Breast epithelium (tissue), 4 donors: ENCODE data around the gene MIER2. TPM values are rescaled to one million over a fixed set of nuclear protein-coding genes. Genes with fewer than 3 reads are reported as not detected.
"Not testable (repeated sequence)": the region's sequence is repeated elsewhere in the genome, so short reads cannot be mapped to it uniquely, and the experiment has no call there.

Experiments used
- DNase-seq, 2 donors: peaks; one replicate each; pipeline ENCODE4 v3.0.0-alpha.2; 2019; ENCODE audit warnings: low spot score in 2 of 2
- H3K27ac ChIP-seq, 2 donors: fragments of 200-600 bp; sonication (generic) in 1 of 2; one replicate each; pipeline ENCODE4 v1.5.1; 2016 to 2019; ENCODE audit warnings: mild to moderate bottlenecking in 1 of 2
- H3K27me3 ChIP-seq, 2 donors: fragments of 200-600 bp; sonication (generic) in 1 of 2; one replicate each; pipeline versions ENCODE4 v1.5.1 to v1.6.0; 2017 to 2019; ENCODE audit warnings: control low read depth in 1 of 2, mild to moderate bottlenecking in 1 of 2
- H3K36me3 ChIP-seq: fragments of 200-600 bp; one replicate; pipeline ENCODE4 v1.5.1; 2019
- H3K4me1 ChIP-seq, 2 donors: fragments of 200-600 bp; sonication (generic); one replicate each; pipeline ENCODE4 v1.5.1; 2016 to 2019; ENCODE audit warnings: control low read depth in 1 of 2
- H3K4me3 ChIP-seq, 3 donors: fragments of 200-600 bp; sonication (generic); 1 replicate in 2 of 3; 2 replicates in 1 of 3; pipeline ENCODE4 v1.5.1; 2016 to 2019; ENCODE audit warnings: mild to moderate bottlenecking in 3 of 3, moderate library complexity in 2 of 3
- H3K9me3 ChIP-seq, 2 donors: fragments of 200-600 bp; sonication (generic) in 1 of 2; one replicate each; pipeline ENCODE4 v1.5.1; 2016 to 2019; ENCODE audit warnings: control low read depth in 1 of 2
- POLR2A ChIP-seq: fragments of 450-650 bp; IDR thresholded peaks from one replicate; pipeline ENCODE4 v1.6.1; 2016; ENCODE audit warnings: antibody characterized with exemption, mild to moderate bottlenecking, moderate library complexity
- POLR2AphosphoS5 ChIP-seq, 3 donors: sonication (generic); formaldehyde crosslinking; IDR thresholded peaks; one replicate each; pipeline ENCODE4 v1.6.1; 2017; ENCODE audit warnings: antibody characterized with exemption in 3 of 3
- intact Hi-C: fragments of 100-400 bp; cut with DNase I; formaldehyde crosslinking; loops from one replicate; pipeline ENCODE4 v1.15.1; 2023; ENCODE audit warnings: low total_unique reads
- total RNA-seq, 3 donors: library from RNA; depleted of rRNA; stranded (reverse); fragments of >200 nt; gene quantifications; one replicate each; pipeline ENCODE4 v1.1.0, GENCODE V29; 2016
- TF ChIP-seq, protein P1 (sequence below), 3 donors: fragments of 450-650 bp; IDR thresholded peaks; one replicate each; pipeline ENCODE4 v1.5.1; 2016 to 2017; ENCODE audit warnings: antibody characterized with exemption in 3 of 3, mild to moderate bottlenecking in 3 of 3, moderate library complexity in 3 of 3

Gene MIER2
- total RNA-seq, 3 donors from 2014 or later: 5.4 to 17.0 (median 12.8) TPM

DNA sequence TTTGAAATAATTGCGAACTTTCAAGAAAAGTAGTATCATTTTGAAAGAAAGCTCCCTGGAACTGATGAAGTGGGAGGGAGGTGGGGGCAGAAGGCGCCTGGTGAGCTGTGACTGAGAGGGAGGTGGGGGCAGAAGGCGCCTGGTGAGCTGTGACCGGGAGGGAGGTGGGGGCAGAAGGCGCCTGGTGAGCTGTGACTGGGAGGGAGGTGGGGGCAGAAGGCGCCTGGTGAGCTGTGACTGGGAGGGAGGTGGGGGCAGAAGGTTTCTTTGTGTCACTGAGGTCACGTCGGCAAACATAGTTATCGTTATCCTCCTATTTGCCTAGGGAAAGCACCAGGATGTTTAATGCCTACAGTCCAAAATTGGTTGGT lies 40.2 kb upstream of the MIER2 start:
- no peaks in the 10 kb centered on the region for H3K9me3 ChIP-seq
- H3K36me3 ChIP-seq: no peaks in the 10 kb centered on the region
- H3K4me1 ChIP-seq: no peaks in the 10 kb centered on the region
- intact Hi-C loops: no loop called here
- no peak overlapping the region for H3K4me3 ChIP-seq
- TF ChIP-seq POLR2A (no peak), POLR2AphosphoS5 (IDR thresholded peaks at IDR 0.05) (no peak)
- TF ChIP-seq, protein P1, sequence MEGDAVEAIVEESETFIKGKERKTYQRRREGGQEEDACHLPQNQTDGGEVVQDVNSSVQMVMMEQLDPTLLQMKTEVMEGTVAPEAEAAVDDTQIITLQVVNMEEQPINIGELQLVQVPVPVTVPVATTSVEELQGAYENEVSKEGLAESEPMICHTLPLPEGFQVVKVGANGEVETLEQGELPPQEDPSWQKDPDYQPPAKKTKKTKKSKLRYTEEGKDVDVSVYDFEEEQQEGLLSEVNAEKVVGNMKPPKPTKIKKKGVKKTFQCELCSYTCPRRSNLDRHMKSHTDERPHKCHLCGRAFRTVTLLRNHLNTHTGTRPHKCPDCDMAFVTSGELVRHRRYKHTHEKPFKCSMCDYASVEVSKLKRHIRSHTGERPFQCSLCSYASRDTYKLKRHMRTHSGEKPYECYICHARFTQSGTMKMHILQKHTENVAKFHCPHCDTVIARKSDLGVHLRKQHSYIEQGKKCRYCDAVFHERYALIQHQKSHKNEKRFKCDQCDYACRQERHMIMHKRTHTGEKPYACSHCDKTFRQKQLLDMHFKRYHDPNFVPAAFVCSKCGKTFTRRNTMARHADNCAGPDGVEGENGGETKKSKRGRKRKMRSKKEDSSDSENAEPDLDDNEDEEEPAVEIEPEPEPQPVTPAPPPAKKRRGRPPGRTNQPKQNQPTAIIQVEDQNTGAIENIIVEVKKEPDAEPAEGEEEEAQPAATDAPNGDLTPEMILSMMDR (IDR thresholded peaks at IDR 0.05): no peak
- DNase-seq: peak in 1 of 2 donors; percentile 24
- no peak overlapping the region for H3K27ac ChIP-seq
- peaks cover 0 to 6% of the 10 kb centered on the region in 2 donors for H3K27me3 ChIP-seq

- no peaks in the 10 kb centered on the region for H3K36me3 ChIP-seq
- H3K9me3 ChIP-seq: no peaks in the 10 kb centered on the region
- no peak overlapping the region for H3K4me3 ChIP-seq
- no peak overlapping the region for H3K27ac ChIP-seq
- intact Hi-C loops: no loop called here
- no peaks in the 10 kb centered on the region for H3K27me3 ChIP-seq
- H3K4me1 ChIP-seq: no peaks in the 10 kb centered on the region
- no peak for TF ChIP-seq POLR2A
- TF ChIP-seq, protein P1 (IDR thresholded peaks at IDR 0.05): peak in 1 of 3 donors; percentile 31
- peak; percentile 12 to 50 for DNase-seq
Measured at GRCh38 chr19:383922-384798, 39.6 kb upstream of the MIER2 start.

- intact Hi-C loops: no loop called here
- TF ChIP-seq POLR2A (no peak), POLR2AphosphoS5 (IDR thresholded peaks at IDR 0.05) (no peak)
- TF ChIP-seq, protein P1 (IDR thresholded peaks at IDR 0.05): no peak
- DNase-seq: peak in 1 of 2 donors; percentile 34
Measured at GRCh38 chr19:383040-383439, 38.4 kb upstream of the MIER2 start.

DNA sequence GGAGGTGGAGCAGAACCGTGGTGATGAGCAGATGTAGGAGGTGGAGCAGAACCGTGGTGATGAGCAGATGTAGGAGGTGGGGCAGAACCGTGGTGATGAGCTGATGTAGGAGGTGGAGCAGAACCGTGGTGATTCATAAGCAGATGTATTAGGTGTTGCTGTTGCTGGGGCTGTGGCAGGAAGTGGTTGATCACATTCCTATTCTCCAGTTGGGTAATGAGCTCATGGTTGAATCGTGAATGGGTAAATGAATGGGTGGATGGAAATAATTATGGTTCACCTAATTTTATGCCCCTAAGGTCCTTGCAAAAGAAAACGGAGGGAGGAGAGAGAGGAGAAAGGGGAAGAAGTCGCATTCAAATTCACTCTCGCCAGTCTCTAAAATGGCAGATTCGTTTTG lies 38.0 kb upstream of the MIER2 start:
- H3K36me3 ChIP-seq, H3K27me3 ChIP-seq, H3K9me3 ChIP-seq, H3K27ac ChIP-seq, DNase-seq, H3K4me1 ChIP-seq, H3K4me3 ChIP-seq, intact Hi-C loops: not testable (repeated sequence)

More at GRCh38 chr19:383040-383439, 38.4 kb upstream of the MIER2 start:
- Histone ChIP-seq H3K27me3 (no peaks in the 10 kb centered on the region), H3K36me3 (no peaks in the 10 kb centered on the region), H3K4me3 (no peak overlapping the region), H3K9me3 (no peaks in the 10 kb centered on the region), H3K27ac (no peak overlapping the region), H3K4me1 (no peaks in the 10 kb centered on the region)

- H3K27me3 ChIP-seq, H3K4me3 ChIP-seq, intact Hi-C loops, H3K27ac ChIP-seq, H3K9me3 ChIP-seq, H3K36me3 ChIP-seq, H3K4me1 ChIP-seq, DNase-seq: not testable (repeated sequence)
Measured at GRCh38 chr19:381901-382300, 37.3 kb upstream of the MIER2 start.

DNA sequence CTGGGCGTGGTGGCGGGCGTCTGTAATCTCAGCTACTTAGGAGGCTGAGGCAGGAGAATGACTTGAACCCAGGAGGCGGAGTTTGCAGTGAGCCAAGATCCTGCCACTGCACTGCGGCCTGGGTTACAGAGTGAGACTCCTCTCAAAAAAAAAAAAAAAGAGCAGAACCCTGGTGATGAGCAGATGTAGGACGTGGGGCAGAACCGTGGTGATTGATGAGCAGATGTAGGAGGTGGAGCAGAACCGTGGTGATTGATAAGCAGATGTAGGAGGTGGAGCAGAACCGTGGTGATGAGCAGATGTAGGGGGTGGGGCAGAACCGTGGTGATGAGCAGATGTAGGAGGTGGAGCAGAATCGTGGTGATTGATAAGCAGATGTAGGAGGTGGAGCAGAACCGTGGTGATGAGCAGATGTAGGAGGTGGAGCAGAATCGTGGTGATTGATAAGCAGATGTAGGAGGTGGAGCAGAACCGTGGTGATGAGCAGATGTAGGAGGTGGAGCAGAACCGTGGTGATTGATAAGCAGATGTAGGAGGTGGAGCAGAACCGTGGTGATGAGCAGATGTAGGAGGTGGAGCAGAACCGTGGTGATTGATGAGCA lies 36.1 kb upstream of the MIER2 start:
- H3K27ac ChIP-seq, H3K27me3 ChIP-seq, H3K4me3 ChIP-seq, H3K4me1 ChIP-seq, H3K9me3 ChIP-seq, intact Hi-C loops, H3K36me3 ChIP-seq, DNase-seq: not testable (repeated sequence)
